Naive thymus-derived CD4-positive, alpha-beta T cell (primary cell): ENCODE data around the gene THBS1. TPM values are rescaled to one million over a fixed set of nuclear protein-coding genes. Genes with fewer than 3 reads are reported as not detected.

Experiments
- ATAC-seq: fragments of 150-1000 bp; cut with Tn5 transposase; 2 replicates; pipeline ENCODE4 v1.10.0; 2021; ENCODE audit warnings: mild to moderate bottlenecking, moderate library complexity
- CTCF ChIA-PET: fragments of 350-600 bp; sonication (Branson Sonifier 250); formaldehyde crosslinking; loops from one replicate; lab custom pipeline; 2021; ENCODE audit warnings: antibody characterized with exemption; lab: Charles Lee
- POLR2A ChIA-PET: fragments of 350-600 bp; sonication (Branson Sonifier 250); formaldehyde crosslinking; loops from one replicate; lab custom pipeline; 2021; ENCODE audit warnings: antibody characterized with exemption, inconsistent platforms; lab: Charles Lee
- DNase-seq, 9 donors: peaks; one replicate each; pipeline versions ENCODE4 v3.0.0 to v3.0.0-alpha.2; 2020 to 2022; ENCODE audit warnings: mixed read lengths in 1 of 9
- H3K27ac ChIP-seq: one replicate; pipeline ENCODE4 v1.7.0; 2013; ENCODE audit warnings: mild to moderate bottlenecking, low read depth, low read length, moderate library complexity
- H3K27me3 ChIP-seq, 2 donors: one replicate each; pipeline ENCODE4 v1.7.0; 2013; ENCODE audit warnings: low read length in 2 of 2, mild to moderate bottlenecking in 2 of 2, moderate library complexity in 2 of 2; ENCODE audit not compliant: control insufficient read depth in 2 of 2, insufficient read depth in 2 of 2
- H3K36me3 ChIP-seq, 3 experiments: 1 replicate in 2 of 3; 2 replicates in 1 of 3; pipeline ENCODE4 v1.7.0; 2013; ENCODE audit warnings: low read length in 3 of 3, mild to moderate bottlenecking in 3 of 3, moderate library complexity in 1 of 3; ENCODE audit not compliant: insufficient read depth in 3 of 3, control insufficient read depth in 2 of 3
- H3K4me1 ChIP-seq, 2 donors: one replicate each; pipeline ENCODE4 v1.7.0; 2013; ENCODE audit warnings: low read length in 2 of 2, mild to moderate bottlenecking in 2 of 2, moderate library complexity in 1 of 2; ENCODE audit not compliant: control insufficient read depth in 2 of 2, insufficient read depth in 2 of 2
- H3K4me3 ChIP-seq: 2 replicates; pipeline ENCODE4 v1.7.0; 2013; ENCODE audit warnings: mild to moderate bottlenecking, low read length
- H3K9me3 ChIP-seq, 3 experiments: 1 replicate in 2 of 3; 2 replicates in 1 of 3; pipeline ENCODE4 v1.7.0; 2013; ENCODE audit warnings: low read length in 3 of 3; ENCODE audit not compliant: control insufficient read depth in 2 of 3
- H3K27ac Mint-ChIP-seq, 9 donors: one replicate each; pipeline ENCODE4 v1.8.0; 2020 to 2022; ENCODE audit warnings: mixed read lengths in 9 of 9, mild to moderate bottlenecking in 8 of 9, moderate library complexity in 5 of 9, inconsistent platforms in 2 of 9
- H3K27me3 Mint-ChIP-seq, 5 donors: one replicate each; pipeline ENCODE4 v1.8.0; 2021 to 2022; ENCODE audit warnings: mixed read lengths in 5 of 5, mild to moderate bottlenecking in 1 of 5
- H3K36me3 Mint-ChIP-seq, 5 donors: one replicate each; pipeline ENCODE4 v1.8.0; 2020 to 2022; ENCODE audit warnings: mixed read lengths in 5 of 5, mild to moderate bottlenecking in 3 of 5, inconsistent platforms in 1 of 5
- H3K4me1 Mint-ChIP-seq, 7 donors: one replicate each; pipeline ENCODE4 v1.8.0; 2020 to 2022; ENCODE audit warnings: mixed read lengths in 7 of 7, mild to moderate bottlenecking in 3 of 7, inconsistent platforms in 1 of 7
- H3K4me3 Mint-ChIP-seq, 10 donors: one replicate each; pipeline ENCODE4 v1.8.0; 2020 to 2022; ENCODE audit warnings: mild to moderate bottlenecking in 10 of 10, mixed read lengths in 10 of 10, moderate library complexity in 6 of 10, inconsistent platforms in 2 of 10
- H3K9me3 Mint-ChIP-seq, 11 donors: one replicate each; pipeline ENCODE4 v1.8.0; 2020 to 2022; ENCODE audit warnings: mixed read lengths in 11 of 11, mild to moderate bottlenecking in 4 of 11, inconsistent platforms in 1 of 11, moderate library complexity in 1 of 11
- intact Hi-C, 2 donors: fragments of 100-400 bp; cut with micrococcal nuclease; formaldehyde crosslinking; loops; one replicate each; pipeline ENCODE4 v1.15.1; 2023
- polyA plus RNA-seq, 2 donors: library from polyadenylated mRNA; unstranded; fragments of 300-500 nt; fragmentation: Illumina TruSeq; gene quantifications; one replicate each; pipeline ENCODE4 v1.2.3, GENCODE V29; 2021
- total RNA-seq, 6 experiments: library from RNA in 5 of 6; stranded (reverse) in 5 of 6; gene quantifications; 1 replicate in 5 of 6; 2 replicates in 1 of 6; pipeline ENCODE4 v1.2.3 and lab custom pipeline; 2021 to 2026

THBS1 gene
- total and polyA plus RNA-seq, 7 experiments from 2014 or later = 1.3 to 68.4 (median 8.5) TPM; not detected in 2

- ChIA-PET CTCF (no interaction called here), POLR2A (no interaction called here)
- Mint-ChIP-seq H3K4me3 (no peak overlapping the region), H3K4me1 (peaks cover 0 to 7% (median 0%) of the 10 kb centered on the region in 7 donors), H3K27ac (no peak overlapping the region), H3K36me3 (peaks cover 0 to 2% (median 0%) of the 10 kb centered on the region in 5 donors), H3K9me3 (no peaks in the 10 kb centered on the region), H3K27me3 (peaks cover 0 to 22% (median 0%) of the 10 kb centered on the region in 5 donors)
- DNase-seq (no peak), ATAC-seq (no peak)
- Histone ChIP-seq H3K4me3 (no peak overlapping the region), H3K4me1 (no peaks in the 10 kb centered on the region), H3K27me3 (no peaks in the 10 kb centered on the region), H3K9me3 (no peaks in the 10 kb centered on the region), H3K27ac (no peak overlapping the region), H3K36me3 (no peaks in the 10 kb centered on the region)
- intact Hi-C loops = no loop called here
These were observed 17.4 kb downstream of the THBS1 start for GRCh38 chr15:39598186-39598850.

- Mint-ChIP-seq H3K27ac (no peak overlapping the region), H3K36me3 (no peaks in the 10 kb centered on the region), H3K27me3 (peaks cover 0 to 22% (median 0%) of the 10 kb centered on the region in 5 donors), H3K4me3 (no peak overlapping the region), H3K9me3 (no peaks in the 10 kb centered on the region), H3K4me1 (peaks cover 0 to 2% (median 0%) of the 10 kb centered on the region in 7 donors)
- Histone ChIP-seq H3K4me1 (no peaks in the 10 kb centered on the region), H3K9me3 (no peaks in the 10 kb centered on the region), H3K27ac (no peak overlapping the region), H3K36me3 (no peaks in the 10 kb centered on the region), H3K4me3 (no peak overlapping the region), H3K27me3 (no peaks in the 10 kb centered on the region)
- intact Hi-C loops = no loop called here
- DNase-seq (no peak), ATAC-seq (no peak)
- CTCF ChIA-PET = no interaction called here
- POLR2A ChIA-PET = no interaction called here
These were observed 18.3 kb downstream of the THBS1 start for GRCh38 chr15:39598958-39599845.

GRCh38 chr15:39599871-39600270 is 19.0 kb downstream of the THBS1 start:
- Histone ChIP-seq H3K9me3 (no peaks in the 10 kb centered on the region), H3K27me3 (no peaks in the 10 kb centered on the region), H3K27ac (no peak overlapping the region), H3K36me3 (no peaks in the 10 kb centered on the region), H3K4me1 (no peaks in the 10 kb centered on the region), H3K4me3 (no peak overlapping the region)
- POLR2A ChIA-PET = no interaction called here
- intact Hi-C loops = no loop called here
- H3K27me3 Mint-ChIP-seq = peaks cover 0 to 22% (median 0%) of the 10 kb centered on the region in 5 donors
- no peaks in the 10 kb centered on the region for H3K4me1 Mint-ChIP-seq
- CTCF ChIA-PET = no interaction called here
- no peaks in the 10 kb centered on the region for H3K9me3 Mint-ChIP-seq
- H3K27ac Mint-ChIP-seq = no peak overlapping the region
- no peak for DNase-seq
- no peak overlapping the region for H3K4me3 Mint-ChIP-seq
- H3K36me3 Mint-ChIP-seq = peaks cover 0 to 1% (median 0%) of the 10 kb centered on the region in 5 donors
- no peak for ATAC-seq

GRCh38 chr15:39602143-39602542 is 21.3 kb downstream of the THBS1 start:
- ChIA-PET POLR2A (no interaction called here), CTCF (no interaction called here)
- no peaks in the 10 kb centered on the region for H3K36me3 ChIP-seq
- no peak overlapping the region for H3K27ac Mint-ChIP-seq
- intact Hi-C loops = no loop called here
- no peaks in the 10 kb centered on the region for H3K4me1 ChIP-seq
- ATAC-seq = no peak
- no peaks in the 10 kb centered on the region for H3K9me3 ChIP-seq
- H3K36me3 Mint-ChIP-seq = peaks cover 0 to 1% (median 0%) of the 10 kb centered on the region in 5 donors
- no peak overlapping the region for H3K27ac ChIP-seq
- peaks cover 2 to 20% (median 3%) of the 10 kb centered on the region in 5 donors for H3K27me3 Mint-ChIP-seq
- no peak overlapping the region for H3K4me3 ChIP-seq
- H3K9me3 Mint-ChIP-seq = peaks cover 0 to 1% (median 0%) of the 10 kb centered on the region in 11 donors
- no peaks in the 10 kb centered on the region for H3K4me1 Mint-ChIP-seq
- no peaks in the 10 kb centered on the region for H3K27me3 ChIP-seq
- no peak overlapping the region for H3K4me3 Mint-ChIP-seq
- no peak for DNase-seq

- DNase-seq (no peak), ATAC-seq (no peak)
- H3K4me3 Mint-ChIP-seq = no peak overlapping the region
- intact Hi-C loops = no loop called here
- H3K27ac Mint-ChIP-seq = no peak overlapping the region
- peaks cover 0 to 22% (median 6%) of the 10 kb centered on the region in 11 donors for H3K9me3 Mint-ChIP-seq
- Histone ChIP-seq H3K36me3 (no peaks in the 10 kb centered on the region), H3K27ac (no peak overlapping the region), H3K9me3 (peaks cover 0 to 15% (median 0%) of the 10 kb centered on the region in 3 experiments), H3K4me1 (peaks cover 0 to 5% of the 10 kb centered on the region in 2 donors), H3K27me3 (no peaks in the 10 kb centered on the region), H3K4me3 (no peak overlapping the region)
- ChIA-PET CTCF (no interaction called here), POLR2A (no interaction called here)
- peaks cover 0 to 15% (median 0%) of the 10 kb centered on the region in 5 donors for H3K36me3 Mint-ChIP-seq
- peaks cover 0 to 9% (median 0%) of the 10 kb centered on the region in 7 donors for H3K4me1 Mint-ChIP-seq
- H3K27me3 Mint-ChIP-seq = peaks cover 6 to 9% (median 6%) of the 10 kb centered on the region in 5 donors
These were observed 24.3 kb downstream of the THBS1 start for GRCh38 chr15:39605146-39605545.

- ATAC-seq = no peak
- peaks cover 0 to 30% (median 4%) of the 10 kb centered on the region in 5 donors for H3K36me3 Mint-ChIP-seq
- no peak for DNase-seq
- H3K4me3 Mint-ChIP-seq = no peak overlapping the region
- intact Hi-C loops = no loop called here
- Histone ChIP-seq H3K36me3 (no peaks in the 10 kb centered on the region), H3K9me3 (peaks cover 0 to 25% (median 0%) of the 10 kb centered on the region in 3 experiments), H3K4me3 (no peak overlapping the region), H3K27me3 (no peaks in the 10 kb centered on the region), H3K27ac (no peak overlapping the region), H3K4me1 (peaks cover 0 to 5% of the 10 kb centered on the region in 2 donors)
- H3K27ac Mint-ChIP-seq = no peak overlapping the region
- ChIA-PET CTCF (no interaction called here), POLR2A (no interaction called here)
- peaks cover 6 to 17% (median 9%) of the 10 kb centered on the region in 5 donors for H3K27me3 Mint-ChIP-seq
- peaks cover 7 to 44% (median 20%) of the 10 kb centered on the region in 11 donors for H3K9me3 Mint-ChIP-seq
- peaks cover 0 to 9% (median 0%) of the 10 kb centered on the region in 7 donors for H3K4me1 Mint-ChIP-seq
These were observed 27.6 kb downstream of the THBS1 start for GRCh38 chr15:39608185-39609139.
